ENCODE results near the gene OSR1. TPM values are rescaled to one million over a fixed set of nuclear protein-coding genes. Genes with fewer than 3 reads are reported as not detected.
A peak's percentile ranks its signal among the peaks of the same experiment; 100 is the strongest.

OSR1 gene
- total and polyA plus RNA-seq, 9 of the 15 experiments (the other 6 are each of a cell fraction or from before 2014, with no cell fraction given): not detected

DNA sequence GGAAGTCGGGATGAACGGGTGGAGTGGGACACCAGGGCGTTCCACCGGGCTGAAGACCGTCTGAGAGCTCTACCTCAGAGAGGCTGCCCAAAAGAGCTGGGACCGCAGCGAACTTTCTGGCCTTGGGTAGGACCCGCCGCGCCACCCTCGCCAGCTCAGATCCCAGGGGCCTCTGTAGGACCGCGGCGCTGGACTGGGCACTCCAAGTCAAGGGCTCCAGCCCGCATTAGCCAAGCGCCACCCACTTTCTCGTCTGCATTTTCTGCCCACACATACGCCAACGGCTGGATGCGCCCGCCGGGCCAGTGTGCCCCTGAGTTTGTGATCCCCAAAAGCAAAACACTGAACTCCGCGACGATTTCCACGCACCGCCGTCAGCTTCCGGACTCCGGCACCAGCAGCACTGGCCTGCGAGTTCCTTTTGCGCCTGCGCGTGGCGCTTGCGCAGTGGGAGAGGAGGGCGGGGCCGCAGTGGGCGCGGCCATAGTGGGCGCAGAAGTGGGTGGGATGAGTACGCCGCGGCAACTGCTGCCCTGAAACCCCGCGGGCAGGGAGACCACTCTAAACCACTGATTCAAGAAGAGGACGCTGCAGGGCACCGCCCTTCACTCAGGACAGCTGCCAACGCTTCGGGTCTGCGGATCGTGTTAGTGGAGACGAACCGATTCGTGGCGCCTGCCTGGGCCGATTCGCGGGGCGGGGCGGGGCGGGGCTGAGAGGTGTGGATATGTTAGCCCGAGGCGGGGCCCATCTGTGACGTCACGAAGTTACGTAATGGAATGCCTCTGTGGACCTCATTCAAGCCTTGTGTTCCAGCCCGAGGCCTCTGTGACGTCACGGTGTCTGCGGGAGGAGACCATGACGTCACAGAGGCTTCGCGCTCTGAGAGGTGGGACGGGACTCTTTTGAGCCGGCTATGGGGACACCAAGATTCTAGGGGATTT, 10.5 kb downstream of the OSR1 start (continued):
- TF ChIP-seq, protein P1, sequence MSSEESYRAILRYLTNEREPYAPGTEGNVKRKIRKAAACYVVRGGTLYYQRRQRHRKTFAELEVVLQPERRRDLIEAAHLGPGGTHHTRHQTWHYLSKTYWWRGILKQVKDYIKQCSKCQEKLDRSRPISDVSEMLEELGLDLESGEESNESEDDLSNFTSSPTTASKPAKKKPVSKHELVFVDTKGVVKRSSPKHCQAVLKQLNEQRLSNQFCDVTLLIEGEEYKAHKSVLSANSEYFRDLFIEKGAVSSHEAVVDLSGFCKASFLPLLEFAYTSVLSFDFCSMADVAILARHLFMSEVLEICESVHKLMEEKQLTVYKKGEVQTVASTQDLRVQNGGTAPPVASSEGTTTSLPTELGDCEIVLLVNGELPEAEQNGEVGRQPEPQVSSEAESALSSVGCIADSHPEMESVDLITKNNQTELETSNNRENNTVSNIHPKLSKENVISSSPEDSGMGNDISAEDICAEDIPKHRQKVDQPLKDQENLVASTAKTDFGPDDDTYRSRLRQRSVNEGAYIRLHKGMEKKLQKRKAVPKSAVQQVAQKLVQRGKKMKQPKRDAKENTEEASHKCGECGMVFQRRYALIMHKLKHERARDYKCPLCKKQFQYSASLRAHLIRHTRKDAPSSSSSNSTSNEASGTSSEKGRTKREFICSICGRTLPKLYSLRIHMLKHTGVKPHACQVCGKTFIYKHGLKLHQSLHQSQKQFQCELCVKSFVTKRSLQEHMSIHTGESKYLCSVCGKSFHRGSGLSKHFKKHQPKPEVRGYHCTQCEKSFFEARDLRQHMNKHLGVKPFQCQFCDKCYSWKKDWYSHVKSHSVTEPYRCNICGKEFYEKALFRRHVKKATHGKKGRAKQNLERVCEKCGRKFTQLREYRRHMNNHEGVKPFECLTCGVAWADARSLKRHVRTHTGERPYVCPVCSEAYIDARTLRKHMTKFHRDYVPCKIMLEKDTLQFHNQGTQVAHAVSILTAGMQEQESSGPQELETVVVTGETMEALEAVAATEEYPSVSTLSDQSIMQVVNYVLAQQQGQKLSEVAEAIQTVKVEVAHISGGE (CRISPR knock-in tag; IDR thresholded peaks at IDR 0.05): peak in 1 of 3 experiments; percentile 37; a peak in 1 of 6 replicates
- TF ChIP-seq MEF2A (IDR thresholded peaks at IDR 0.05; ENCODE audit: control insufficient read depth, low read depth, low read length) (no peak), L3MBTL2 (IDR thresholded peaks at IDR 0.05) (peak; percentile 15; the same call in 1 of the 2 replicates), ZFP36 (IDR thresholded peaks at IDR 0.05; ENCODE audit: low read depth, low read length, partially characterized antibody) (no peak), RBM34 (IDR thresholded peaks at IDR 0.05; ENCODE audit: borderline replicate concordance, insufficient read depth, low read length) (no peak), TFAM (CRISPR knock-in tag; conservative IDR thresholded peaks at IDR 0.05) (no peak), RAD51 (IDR thresholded peaks at IDR 0.05; ENCODE audit: borderline replicate concordance, low read depth) (no peak), HEY1 (CRISPR knock-in tag; IDR thresholded peaks at IDR 0.05; ENCODE audit: borderline replicate concordance) (no peak), GTF2F1 (IDR thresholded peaks at IDR 0.05; ENCODE audit: low read depth, low read length) (no peak), STAG1 (CRISPR knock-in tag; IDR thresholded peaks at IDR 0.05; ENCODE audit: borderline replicate concordance) (no peak)
- TF ChIP-seq, protein P2, sequence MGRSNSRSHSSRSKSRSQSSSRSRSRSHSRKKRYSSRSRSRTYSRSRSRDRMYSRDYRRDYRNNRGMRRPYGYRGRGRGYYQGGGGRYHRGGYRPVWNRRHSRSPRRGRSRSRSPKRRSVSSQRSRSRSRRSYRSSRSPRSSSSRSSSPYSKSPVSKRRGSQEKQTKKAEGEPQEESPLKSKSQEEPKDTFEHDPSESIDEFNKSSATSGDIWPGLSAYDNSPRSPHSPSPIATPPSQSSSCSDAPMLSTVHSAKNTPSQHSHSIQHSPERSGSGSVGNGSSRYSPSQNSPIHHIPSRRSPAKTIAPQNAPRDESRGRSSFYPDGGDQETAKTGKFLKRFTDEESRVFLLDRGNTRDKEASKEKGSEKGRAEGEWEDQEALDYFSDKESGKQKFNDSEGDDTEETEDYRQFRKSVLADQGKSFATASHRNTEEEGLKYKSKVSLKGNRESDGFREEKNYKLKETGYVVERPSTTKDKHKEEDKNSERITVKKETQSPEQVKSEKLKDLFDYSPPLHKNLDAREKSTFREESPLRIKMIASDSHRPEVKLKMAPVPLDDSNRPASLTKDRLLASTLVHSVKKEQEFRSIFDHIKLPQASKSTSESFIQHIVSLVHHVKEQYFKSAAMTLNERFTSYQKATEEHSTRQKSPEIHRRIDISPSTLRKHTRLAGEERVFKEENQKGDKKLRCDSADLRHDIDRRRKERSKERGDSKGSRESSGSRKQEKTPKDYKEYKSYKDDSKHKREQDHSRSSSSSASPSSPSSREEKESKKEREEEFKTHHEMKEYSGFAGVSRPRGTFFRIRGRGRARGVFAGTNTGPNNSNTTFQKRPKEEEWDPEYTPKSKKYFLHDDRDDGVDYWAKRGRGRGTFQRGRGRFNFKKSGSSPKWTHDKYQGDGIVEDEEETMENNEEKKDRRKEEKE (IDR thresholded peaks at IDR 0.05; ENCODE audit: borderline replicate concordance in 1 of 2, control insufficient read depth in 1 of 2, low read depth in 2 of 2, low read length in 1 of 2): no peak
- TF ChIP-seq, protein P3, sequence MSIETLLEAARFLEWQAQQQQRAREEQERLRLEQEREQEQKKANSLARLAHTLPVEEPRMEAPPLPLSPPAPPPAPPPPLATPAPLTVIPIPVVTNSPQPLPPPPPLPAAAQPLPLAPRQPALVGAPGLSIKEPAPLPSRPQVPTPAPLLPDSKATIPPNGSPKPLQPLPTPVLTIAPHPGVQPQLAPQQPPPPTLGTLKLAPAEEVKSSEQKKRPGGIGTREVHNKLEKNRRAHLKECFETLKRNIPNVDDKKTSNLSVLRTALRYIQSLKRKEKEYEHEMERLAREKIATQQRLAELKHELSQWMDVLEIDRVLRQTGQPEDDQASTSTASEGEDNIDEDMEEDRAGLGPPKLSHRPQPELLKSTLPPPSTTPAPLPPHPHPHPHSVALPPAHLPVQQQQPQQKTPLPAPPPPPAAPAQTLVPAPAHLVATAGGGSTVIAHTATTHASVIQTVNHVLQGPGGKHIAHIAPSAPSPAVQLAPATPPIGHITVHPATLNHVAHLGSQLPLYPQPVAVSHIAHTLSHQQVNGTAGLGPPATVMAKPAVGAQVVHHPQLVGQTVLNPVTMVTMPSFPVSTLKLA (conservative IDR thresholded peaks at IDR 0.05): peak in 1 of 2 experiments; percentile 58; a peak in 2 of 4 replicates
- TF ChIP-seq, protein P4, sequence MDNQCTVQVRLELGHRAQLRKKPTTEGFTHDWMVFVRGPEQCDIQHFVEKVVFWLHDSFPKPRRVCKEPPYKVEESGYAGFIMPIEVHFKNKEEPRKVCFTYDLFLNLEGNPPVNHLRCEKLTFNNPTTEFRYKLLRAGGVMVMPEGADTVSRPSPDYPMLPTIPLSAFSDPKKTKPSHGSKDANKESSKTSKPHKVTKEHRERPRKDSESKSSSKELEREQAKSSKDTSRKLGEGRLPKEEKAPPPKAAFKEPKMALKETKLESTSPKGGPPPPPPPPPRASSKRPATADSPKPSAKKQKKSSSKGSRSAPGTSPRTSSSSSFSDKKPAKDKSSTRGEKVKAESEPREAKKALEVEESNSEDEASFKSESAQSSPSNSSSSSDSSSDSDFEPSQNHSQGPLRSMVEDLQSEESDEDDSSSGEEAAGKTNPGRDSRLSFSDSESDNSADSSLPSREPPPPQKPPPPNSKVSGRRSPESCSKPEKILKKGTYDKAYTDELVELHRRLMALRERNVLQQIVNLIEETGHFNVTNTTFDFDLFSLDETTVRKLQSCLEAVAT (IDR thresholded peaks at IDR 0.05): no peak
- TF ChIP-seq, protein P5, sequence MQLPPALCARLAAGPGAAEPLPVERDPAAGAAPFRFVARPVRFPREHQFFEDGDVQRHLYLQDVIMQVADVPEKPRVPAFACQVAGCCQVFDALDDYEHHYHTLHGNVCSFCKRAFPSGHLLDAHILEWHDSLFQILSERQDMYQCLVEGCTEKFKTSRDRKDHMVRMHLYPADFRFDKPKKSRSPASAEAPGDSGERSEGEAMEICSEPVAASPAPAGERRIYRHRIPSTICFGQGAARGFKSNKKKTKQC (CRISPR knock-in tag; IDR thresholded peaks at IDR 0.05): peak; percentile 23; the same call in 1 of the 2 replicates
